Measurements from ENCODE around the gene NTN1. TPM values are rescaled to one million over a fixed set of nuclear protein-coding genes. Genes with fewer than 3 reads are reported as not detected.

The NTN1 gene
- total and polyA plus RNA-seq, 2 of the 13 experiments (the other 11 are each of a cell fraction or from before 2014, with no cell fraction given), result 0.04 to 0.05 TPM

GRCh38 chr17:9032583-9032982 is 11.3 kb downstream of the NTN1 start:
- ChIA-PET POLR2A (no interaction called here), CTCF (ENCODE audit: low intra/inter-chr PET ratio, low total read pairs) (no interaction called here)
- Histone ChIP-seq H3K27me3 (ENCODE audit: control insufficient read depth in 1 of 2, insufficient read depth in 2 of 2, low read length in 2 of 2) (peaks cover 0 to 40% of the 10 kb centered on the region in 2 experiments; a peak in 4 of 5 replicates), H3K4me2 (ENCODE audit: low read depth, low read length) (no peak overlapping the region), H3K9me3 (ENCODE audit: low read length) (no peaks in the 10 kb centered on the region), H3K4me1 (ENCODE audit: insufficient read depth, low read length) (no peaks in the 10 kb centered on the region), H3K4me3 (replicated peaks in 1 of 3; ENCODE audit: insufficient read depth in 1 of 3, low read depth in 2 of 3, low read length in 3 of 3) (no peak overlapping the region), H4K20me1 (ENCODE audit: insufficient read depth, low read length) (no peaks in the 10 kb centered on the region), H3K79me2 (ENCODE audit: insufficient read depth, low read length) (no peaks in the 10 kb centered on the region), H3K27ac (ENCODE audit: extremely low read length, insufficient read depth, low read length) (no peak overlapping the region), H2AFZ (ENCODE audit: low read length) (no peak overlapping the region), H3K36me3 (replicated peaks in 1 of 2; ENCODE audit: control insufficient read depth in 1 of 2, insufficient read depth in 2 of 2, low read length in 2 of 2) (no peaks in the 10 kb centered on the region), H3K9ac (ENCODE audit: insufficient read depth, low read depth, low read length) (no peak overlapping the region)
- WGBS (ENCODE audit: low lambda C conversion rate), result 14% methylated on average over 10 of the region's 10 CpGs
- intact Hi-C loops (cut with micrococcal nuclease; ENCODE audit: unreplicated experiment) (no loop called here), in situ Hi-C loops (cut with HindIII; ENCODE audit: extremely low pct_ligation_motif_present, low pct_unique_long_range_greater_than_20kb) (no loop called here)
- no TSS peak for BruUV-seq (replicated peaks)
- no peak for DNase-seq (ENCODE audit: low spot score)
- TF ChIP-seq CC2D1A (CRISPR knock-in tag; IDR thresholded peaks at IDR 0.05) (no peak), ZNF160 (CRISPR knock-in tag; IDR thresholded peaks at IDR 0.05) (no peak), ZBTB8A (CRISPR knock-in tag; IDR thresholded peaks at IDR 0.05; ENCODE audit: borderline replicate concordance, low read depth) (no peak), SIN3B (IDR thresholded peaks at IDR 0.05; ENCODE audit: low read length) (no peak), RARA (CRISPR knock-in tag; IDR thresholded peaks at IDR 0.05) (no peak), ZNF260 (CRISPR knock-in tag; IDR thresholded peaks at IDR 0.05; ENCODE audit: borderline replicate concordance, low read depth) (no peak), MXD4 (CRISPR knock-in tag; IDR thresholded peaks at IDR 0.05) (no peak), JUN (CRISPR knock-in tag; IDR thresholded peaks at IDR 0.05) (no peak), FUBP1 (CRISPR knock-in tag; IDR thresholded peaks at IDR 0.05; ENCODE audit: borderline replicate concordance) (no peak), ZNF501 (CRISPR knock-in tag; IDR thresholded peaks at IDR 0.05) (no peak), HNRNPK (IDR thresholded peaks at IDR 0.05; ENCODE audit: low read depth, low read length, poor library complexity, severe bottlenecking) (no peak), THAP8 (CRISPR knock-in tag; IDR thresholded peaks at IDR 0.05; ENCODE audit: borderline replicate concordance) (no peak), PHF20 (CRISPR knock-in tag; IDR thresholded peaks at IDR 0.05) (no peak), MLX (CRISPR knock-in tag; IDR thresholded peaks at IDR 0.05) (no peak), HNF4G (IDR thresholded peaks at IDR 0.05; ENCODE audit: borderline replicate concordance, low read depth, low read length) (no peak), HNF4G (CRISPR knock-in tag; IDR thresholded peaks at IDR 0.05; ENCODE audit: borderline replicate concordance, low read depth) (no peak), PCBP1 (IDR thresholded peaks at IDR 0.05; ENCODE audit: borderline replicate concordance, low read depth, low read length) (no peak)
- no peak for FAIRE-seq
- no peak for ATAC-seq

Measured in HepG2 (cell line).